ENCODE results near the gene CCDC86. TPM values are rescaled to one million over a fixed set of nuclear protein-coding genes. Genes with fewer than 3 reads are reported as not detected.

Gene CCDC86
- total RNA-seq, 4 donors from 2014 or later, result 15.9 to 41.1 (median 27.3) TPM

DNA sequence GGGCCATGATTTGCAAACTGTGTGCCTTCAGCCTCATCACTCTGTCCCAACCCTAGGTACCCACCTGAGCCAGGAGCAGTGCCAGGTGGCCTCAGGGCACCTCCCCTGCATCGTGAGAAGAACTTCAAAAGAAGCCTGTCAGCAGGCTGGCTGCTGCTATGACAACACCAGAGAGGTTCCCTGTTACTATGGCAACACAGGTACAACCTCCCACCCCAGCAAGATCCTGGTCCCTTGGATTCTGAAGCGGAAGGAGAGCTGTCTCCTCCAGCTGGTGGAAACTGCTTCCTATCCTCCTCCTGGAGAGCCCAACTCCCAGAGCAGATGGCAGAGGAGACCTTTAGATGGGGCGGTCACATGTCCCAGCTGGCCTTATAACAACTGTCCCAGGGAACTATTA, 28.4 kb downstream of the CCDC86 start:
- no peak overlapping the region for H3K27ac ChIP-seq
- no peaks in the 10 kb centered on the region for H3K9me3 ChIP-seq
- 69 to 72% methylated on average over 3 of the region's 3 CpGs for WGBS, 2 donors
- H3K27me3 ChIP-seq, result no peaks in the 10 kb centered on the region
- TF ChIP-seq CTCF (IDR thresholded peaks at IDR 0.05) (no peak), POLR2A (IDR thresholded peaks at IDR 0.05) (no peak), EP300 (IDR thresholded peaks at IDR 0.05) (no peak)
- H3K4me1 ChIP-seq, result peaks cover 0 to 31% (median 0%) of the 10 kb centered on the region in 4 donors
- no peak overlapping the region for H3K4me3 ChIP-seq
- DNase-seq (ENCODE audit: low spot score in 2 of 2), result no peak
- H3K36me3 ChIP-seq, result peaks cover 0 to 10% (median 0%) of the 10 kb centered on the region in 3 donors

DNA sequence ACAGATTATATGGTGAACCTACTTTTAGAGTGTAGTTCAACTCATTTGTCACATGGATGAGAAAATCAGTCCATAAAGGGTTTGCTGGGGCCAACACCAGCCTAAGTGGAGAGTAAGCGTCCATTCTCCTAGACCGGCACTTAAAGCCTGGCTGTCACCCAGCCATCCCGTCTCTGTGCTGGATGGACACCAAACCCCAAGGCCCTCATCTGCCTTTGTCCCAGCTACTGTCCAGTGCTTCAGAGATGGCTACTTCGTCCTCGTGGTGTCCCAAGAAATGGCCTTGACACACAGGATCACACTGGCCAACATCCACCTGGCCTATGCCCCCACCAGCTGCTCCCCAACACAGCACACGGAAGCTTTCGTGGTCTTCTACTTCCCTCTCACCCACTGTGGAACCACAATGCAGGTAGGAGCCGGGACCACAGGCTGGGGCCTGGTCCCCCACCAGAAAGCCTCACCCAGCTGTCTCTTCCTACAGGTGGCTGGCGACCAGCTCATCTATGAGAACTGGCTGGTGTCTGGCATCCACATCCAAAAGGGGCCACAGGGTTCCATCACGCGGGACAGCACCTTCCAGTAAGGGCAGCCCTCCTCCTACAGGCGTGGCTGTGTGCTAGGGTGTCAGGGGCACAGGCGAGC, 28.9 kb downstream of the CCDC86 start:
- 83 to 85% methylated on average over 13 of the region's 13 CpGs for WGBS, 2 donors
- Histone ChIP-seq H3K4me3 (no peak overlapping the region), H3K9me3 (no peaks in the 10 kb centered on the region), H3K4me1 (peaks cover 0 to 31% (median 0%) of the 10 kb centered on the region in 4 donors), H3K27ac (no peak overlapping the region), H3K36me3 (peaks cover 0 to 16% (median 0%) of the 10 kb centered on the region in 3 donors), H3K27me3 (no peaks in the 10 kb centered on the region)
- no peak for DNase-seq (ENCODE audit: low spot score in 2 of 2)
- TF ChIP-seq POLR2A (IDR thresholded peaks at IDR 0.05) (no peak), CTCF (IDR thresholded peaks at IDR 0.05) (no peak), EP300 (IDR thresholded peaks at IDR 0.05) (no peak)

- no peak for TF ChIP-seq CTCF (IDR thresholded peaks at IDR 0.05)
- TF ChIP-seq EP300 (IDR thresholded peaks at IDR 0.05), result no peak
- no peak for TF ChIP-seq POLR2A (IDR thresholded peaks at IDR 0.05)
- Histone ChIP-seq H3K36me3 (peaks cover 0 to 23% (median 0%) of the 10 kb centered on the region in 3 donors), H3K9me3 (no peaks in the 10 kb centered on the region), H3K27ac (peak overlapping the region in 2 of 4 donors; percentile 28 to 32), H3K27me3 (no peaks in the 10 kb centered on the region), H3K4me3 (no peak overlapping the region), H3K4me1 (peaks cover 0 to 31% (median 0%) of the 10 kb centered on the region in 4 donors)
- 74 to 79% methylated on average over 7 of the region's 7 CpGs for WGBS, 2 donors
- DNase-seq (ENCODE audit: low spot score in 2 of 2), result no peak
These were observed 29.6 kb downstream of the CCDC86 start for GRCh38 chr11:60871378-60872061.

DNA sequence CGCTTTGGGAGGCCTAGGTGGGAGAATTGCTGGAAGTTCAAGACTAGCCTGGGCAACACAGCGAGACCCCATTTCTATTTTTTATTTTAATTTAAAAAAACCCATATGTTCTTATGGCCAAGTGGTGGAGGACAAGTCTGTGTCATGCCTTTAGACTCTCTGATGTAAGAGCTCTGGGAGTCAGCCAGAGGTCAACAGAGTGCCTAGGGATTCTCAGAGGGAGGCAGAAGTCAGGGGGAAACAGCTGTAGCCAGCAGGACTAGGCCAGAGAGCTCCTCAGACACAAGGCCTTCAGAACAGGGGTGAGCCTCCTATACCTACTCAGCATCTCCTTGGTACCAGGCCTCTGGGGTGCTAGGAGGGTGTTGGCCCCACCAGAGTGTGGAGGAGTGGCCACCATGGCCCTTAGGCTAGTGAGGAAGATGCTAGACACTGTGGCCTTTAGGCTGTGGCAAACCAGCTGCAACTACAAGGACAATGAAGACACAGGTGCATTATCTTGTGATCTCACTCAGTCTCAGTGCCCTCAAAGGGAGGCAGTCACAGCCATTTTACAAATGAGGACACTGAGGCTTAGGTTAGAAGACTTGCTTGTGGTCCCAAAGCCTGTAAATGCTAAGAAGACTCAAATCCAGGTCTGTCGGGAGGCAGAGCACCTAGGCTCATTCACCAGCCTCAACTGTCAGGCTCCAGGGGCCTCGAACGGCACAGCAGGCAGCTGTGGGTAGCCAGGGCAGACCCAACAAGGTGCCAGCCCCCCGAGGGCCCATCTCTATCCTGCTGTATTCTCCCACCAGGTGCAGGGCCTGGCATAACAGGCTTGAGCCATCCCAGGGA, 30.4 kb downstream of the CCDC86 start:
- H3K9me3 ChIP-seq, result no peaks in the 10 kb centered on the region
- peak overlapping the region in 1 of 4 donors; percentile 28 for H3K27ac ChIP-seq
- no peak overlapping the region for H3K4me3 ChIP-seq
- peak; percentile 39 to 80 for DNase-seq (ENCODE audit: low spot score in 2 of 2)
- peaks cover 0 to 28% (median 0%) of the 10 kb centered on the region in 3 donors for H3K36me3 ChIP-seq
- no peaks in the 10 kb centered on the region for H3K27me3 ChIP-seq
- 87 to 97% methylated on average over 5 to 6 of the region's 6 CpGs for WGBS, 2 donors
- TF ChIP-seq EP300 (IDR thresholded peaks at IDR 0.05) (peak in 1 of 2 donors; percentile 51), CTCF (IDR thresholded peaks at IDR 0.05) (no peak)
- peaks cover 0 to 31% (median 0%) of the 10 kb centered on the region in 4 donors for H3K4me1 ChIP-seq
